GM12864 (cell line): ENCODE results near the gene HUNK.
"Not testable (repeated sequence)": the region's sequence is repeated elsewhere in the genome, so short reads cannot be mapped to it uniquely, and the experiment has no call there.

Source experiments
- DNase-seq: peaks from one replicate; pipeline ENCODE4 v3.0.0-alpha.2; 2011; ENCODE audit warnings: low read depth
- H3K4me3 ChIP-seq: 2 replicates; pipeline ENCODE4 v1.5.1; 2011; ENCODE audit warnings: mild to moderate bottlenecking, low read depth, low read length, control low read depth
- TF ChIP-seq, protein P1 (sequence below): IDR thresholded peaks from 2 replicates; pipeline ENCODE4 v1.5.1; 2011; ENCODE audit warnings: low read depth, mild to moderate bottlenecking, moderate library complexity, low read length, control low read depth, inconsistent platforms; ENCODE audit errors: missing control alignments

HUNK gene

GRCh38 chr21:31857096-31857495 is 15.7 kb upstream of the HUNK start:
- TF ChIP-seq, protein P1, sequence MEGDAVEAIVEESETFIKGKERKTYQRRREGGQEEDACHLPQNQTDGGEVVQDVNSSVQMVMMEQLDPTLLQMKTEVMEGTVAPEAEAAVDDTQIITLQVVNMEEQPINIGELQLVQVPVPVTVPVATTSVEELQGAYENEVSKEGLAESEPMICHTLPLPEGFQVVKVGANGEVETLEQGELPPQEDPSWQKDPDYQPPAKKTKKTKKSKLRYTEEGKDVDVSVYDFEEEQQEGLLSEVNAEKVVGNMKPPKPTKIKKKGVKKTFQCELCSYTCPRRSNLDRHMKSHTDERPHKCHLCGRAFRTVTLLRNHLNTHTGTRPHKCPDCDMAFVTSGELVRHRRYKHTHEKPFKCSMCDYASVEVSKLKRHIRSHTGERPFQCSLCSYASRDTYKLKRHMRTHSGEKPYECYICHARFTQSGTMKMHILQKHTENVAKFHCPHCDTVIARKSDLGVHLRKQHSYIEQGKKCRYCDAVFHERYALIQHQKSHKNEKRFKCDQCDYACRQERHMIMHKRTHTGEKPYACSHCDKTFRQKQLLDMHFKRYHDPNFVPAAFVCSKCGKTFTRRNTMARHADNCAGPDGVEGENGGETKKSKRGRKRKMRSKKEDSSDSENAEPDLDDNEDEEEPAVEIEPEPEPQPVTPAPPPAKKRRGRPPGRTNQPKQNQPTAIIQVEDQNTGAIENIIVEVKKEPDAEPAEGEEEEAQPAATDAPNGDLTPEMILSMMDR = no peak
- no peak overlapping the region for H3K4me3 ChIP-seq
- DNase-seq = no peak

DNA sequence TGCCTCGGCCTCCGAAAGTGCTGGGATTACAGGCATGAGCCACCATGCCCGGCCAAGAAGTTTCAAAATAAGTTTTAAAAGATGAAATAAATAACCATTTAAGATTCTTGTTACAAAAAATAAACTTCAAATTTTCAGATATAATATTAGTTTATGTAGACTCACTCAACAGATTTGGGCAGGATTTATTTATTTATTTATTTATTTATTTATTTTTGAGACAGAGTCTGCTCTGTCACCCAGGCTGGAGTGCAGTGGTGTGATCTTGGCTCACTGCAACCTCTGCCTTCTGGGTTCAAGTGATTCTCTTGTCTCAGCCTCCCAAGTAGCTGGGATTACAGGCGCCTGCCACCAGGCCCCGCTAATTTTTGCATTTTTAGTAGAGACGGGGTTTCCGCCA is 15.2 kb upstream of the HUNK start:
- DNase-seq, H3K4me3 ChIP-seq: not testable (repeated sequence)

DNA sequence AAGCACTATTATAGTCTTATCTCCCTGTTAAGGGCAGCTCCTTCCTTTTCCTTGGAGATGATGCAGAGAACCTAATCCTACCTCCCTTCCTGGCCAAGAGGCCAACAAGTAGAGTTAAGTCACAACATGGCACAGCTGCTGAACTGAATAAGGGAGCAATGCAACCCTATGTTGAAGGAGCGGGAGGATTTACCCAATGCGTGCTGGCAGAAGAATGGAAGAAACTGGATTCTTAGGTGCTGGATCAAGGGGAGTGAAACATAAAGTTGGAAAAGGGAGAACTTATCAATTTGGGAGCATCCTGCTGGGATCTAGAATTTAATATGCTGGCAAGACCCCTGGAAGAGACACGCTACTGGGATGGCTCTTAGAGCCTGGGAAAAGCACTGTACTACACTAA is 12.0 kb upstream of the HUNK start:
- no peak for DNase-seq
- H3K4me3 ChIP-seq = no peak overlapping the region
- TF ChIP-seq, protein P1 = no peak

DNA sequence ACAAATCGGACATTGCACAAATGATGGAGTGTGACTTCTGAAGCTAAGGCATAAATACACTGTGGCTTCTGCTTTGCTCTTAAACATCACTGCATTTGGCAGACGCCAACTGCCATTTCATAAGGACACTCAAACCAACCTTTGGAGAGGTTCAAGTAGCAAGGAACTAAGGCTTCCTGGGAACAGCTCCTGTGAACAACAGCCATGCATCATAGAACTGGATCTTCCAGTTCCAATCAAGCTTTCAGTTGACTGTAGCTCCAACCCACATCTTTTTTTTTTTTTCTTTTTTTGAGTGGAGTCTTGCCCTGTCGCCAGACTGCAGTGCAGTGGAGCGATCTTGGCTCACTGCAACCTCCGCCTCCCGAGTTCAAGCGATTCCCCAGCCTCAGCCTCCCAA is 10.7 kb upstream of the HUNK start:
- no peak for DNase-seq
- H3K4me3 ChIP-seq = no peak overlapping the region
- TF ChIP-seq, protein P1 = no peak

DNA sequence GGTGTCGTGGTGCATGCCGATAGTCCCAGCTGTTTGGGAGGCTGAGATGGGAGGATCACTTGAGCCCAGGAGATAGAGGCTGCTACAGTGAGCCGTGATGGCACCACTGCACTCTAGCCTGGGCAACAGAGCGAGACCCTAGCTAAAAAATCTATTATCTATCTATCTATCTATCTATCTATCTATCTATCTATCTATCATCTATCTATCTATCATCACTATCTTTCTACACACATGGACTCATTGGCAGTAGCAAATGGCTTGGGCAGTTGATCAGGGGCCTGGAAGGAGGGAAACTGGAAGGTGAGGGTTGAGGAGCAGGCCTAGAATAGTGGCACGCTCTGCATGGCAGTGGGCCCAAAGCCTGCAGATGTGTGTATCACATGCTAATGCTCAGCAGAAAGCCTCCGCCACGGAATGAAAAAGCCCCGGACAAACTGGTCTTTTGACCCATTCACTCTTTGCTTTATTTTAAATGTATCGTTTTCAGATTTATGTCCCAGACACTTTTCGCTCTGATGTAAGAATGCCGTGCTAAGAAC is 7.3 kb upstream of the HUNK start:
- no peak for DNase-seq
- TF ChIP-seq, protein P1 = no peak
- no peak overlapping the region for H3K4me3 ChIP-seq

- no peak overlapping the region for H3K4me3 ChIP-seq
- DNase-seq = peak; percentile 8
Measured at GRCh38 chr21:31866077-31866511, 6.7 kb upstream of the HUNK start.

DNA sequence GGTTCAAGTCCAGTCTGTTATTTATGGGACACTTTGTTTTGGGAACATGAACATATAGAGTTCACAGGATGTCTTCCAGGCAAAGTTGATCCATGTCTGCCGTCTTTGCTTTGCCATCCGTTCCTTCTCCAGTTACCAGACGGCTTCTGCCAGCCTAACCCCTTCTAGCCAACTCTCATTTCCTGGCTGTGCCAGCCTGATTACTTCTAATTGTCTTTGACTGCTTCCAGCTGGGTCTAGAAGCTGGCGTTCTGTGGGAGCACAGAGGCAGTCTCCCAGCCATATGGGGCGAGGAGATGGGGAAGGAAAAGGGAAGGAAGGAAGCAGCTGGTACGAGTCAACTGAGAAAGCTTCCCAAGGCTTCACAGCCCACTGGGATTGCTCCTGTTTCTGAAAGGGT is 3.1 kb upstream of the HUNK start:
- TF ChIP-seq, protein P1 = no peak
- no peak for DNase-seq
- H3K4me3 ChIP-seq = no peak overlapping the region

More at GRCh38 chr21:31866077-31866511, 6.7 kb upstream of the HUNK start:
- TF ChIP-seq, protein P1 = peak; percentile 87
